ENCODE data around the gene CD300C.
"Not testable (repeated sequence)": the region's sequence is repeated elsewhere in the genome, so short reads cannot be mapped to it uniquely, and the experiment has no call there.

CD300C gene

GRCh38 chr17:74515941-74516340, 30.0 kb downstream of the CD300C start:
- TF ChIP-seq CTCF (conservative IDR thresholded peaks at IDR 0.05) = no peak
- no peak overlapping the region for H3K27ac ChIP-seq

- H3K27ac ChIP-seq = no peak overlapping the region
Measured at GRCh38 chr17:74514632-74515334, 31.1 kb downstream of the CD300C start.

GRCh38 chr17:74513987-74514631, 31.8 kb downstream of the CD300C start:
- TF ChIP-seq CTCF (conservative IDR thresholded peaks at IDR 0.05) = no peak
- no peak overlapping the region for H3K27ac ChIP-seq

More at GRCh38 chr17:74514632-74515334, 31.1 kb downstream of the CD300C start:
- TF ChIP-seq CTCF (conservative IDR thresholded peaks at IDR 0.05) = no peak

GRCh38 chr17:74512624-74513091, 33.3 kb downstream of the CD300C start:
- H3K27ac ChIP-seq = no peak overlapping the region
- no peak for TF ChIP-seq CTCF (conservative IDR thresholded peaks at IDR 0.05)

GRCh38 chr17:74512036-74512435, 33.9 kb downstream of the CD300C start:
- TF ChIP-seq CTCF (conservative IDR thresholded peaks at IDR 0.05) = no peak
- no peak overlapping the region for H3K27ac ChIP-seq

GRCh38 chr17:74508156-74508555, 37.8 kb downstream of the CD300C start:
- no peak for TF ChIP-seq CTCF (conservative IDR thresholded peaks at IDR 0.05)
- no peak overlapping the region for H3K27ac ChIP-seq

GRCh38 chr17:74503949-74504348, 42.0 kb downstream of the CD300C start:
- H3K27ac ChIP-seq = not testable (repeated sequence)

GRCh38 chr17:74502861-74503260, 43.1 kb downstream of the CD300C start:
- H3K27ac ChIP-seq = no peak overlapping the region
- no peak for TF ChIP-seq CTCF (conservative IDR thresholded peaks at IDR 0.05)

Data from VCaP (cell line).